HG03103 (cell line): ENCODE data around the gene ZNF573.

Experiments
- ATAC-seq: cut with Tn5 transposase; IDR thresholded peaks from one replicate; pipeline ENCODE4 v1.9.1; 2021; ENCODE audit warnings: low read depth; ENCODE audit not compliant: unreplicated experiment

ZNF573 gene

DNA sequence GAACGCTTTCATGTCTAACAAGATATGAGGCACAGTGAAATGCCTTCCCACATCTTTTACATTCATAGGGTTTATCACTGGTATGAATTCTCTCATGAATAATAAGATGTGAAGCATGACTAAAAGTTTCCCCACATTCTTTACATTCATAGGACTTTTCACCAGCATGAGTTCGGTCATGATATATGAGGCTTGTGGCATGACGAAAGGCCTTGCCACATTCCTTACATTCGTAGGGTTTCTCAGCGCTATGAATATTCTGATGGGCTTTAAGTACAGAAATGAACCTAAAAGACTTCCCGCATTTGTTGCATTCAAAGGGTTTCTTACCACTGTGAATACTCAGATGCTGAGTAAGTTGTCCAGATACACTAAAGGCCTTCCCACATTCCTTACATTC, 81.2 kb downstream of the ZNF573 start:
- no peak for ATAC-seq

DNA sequence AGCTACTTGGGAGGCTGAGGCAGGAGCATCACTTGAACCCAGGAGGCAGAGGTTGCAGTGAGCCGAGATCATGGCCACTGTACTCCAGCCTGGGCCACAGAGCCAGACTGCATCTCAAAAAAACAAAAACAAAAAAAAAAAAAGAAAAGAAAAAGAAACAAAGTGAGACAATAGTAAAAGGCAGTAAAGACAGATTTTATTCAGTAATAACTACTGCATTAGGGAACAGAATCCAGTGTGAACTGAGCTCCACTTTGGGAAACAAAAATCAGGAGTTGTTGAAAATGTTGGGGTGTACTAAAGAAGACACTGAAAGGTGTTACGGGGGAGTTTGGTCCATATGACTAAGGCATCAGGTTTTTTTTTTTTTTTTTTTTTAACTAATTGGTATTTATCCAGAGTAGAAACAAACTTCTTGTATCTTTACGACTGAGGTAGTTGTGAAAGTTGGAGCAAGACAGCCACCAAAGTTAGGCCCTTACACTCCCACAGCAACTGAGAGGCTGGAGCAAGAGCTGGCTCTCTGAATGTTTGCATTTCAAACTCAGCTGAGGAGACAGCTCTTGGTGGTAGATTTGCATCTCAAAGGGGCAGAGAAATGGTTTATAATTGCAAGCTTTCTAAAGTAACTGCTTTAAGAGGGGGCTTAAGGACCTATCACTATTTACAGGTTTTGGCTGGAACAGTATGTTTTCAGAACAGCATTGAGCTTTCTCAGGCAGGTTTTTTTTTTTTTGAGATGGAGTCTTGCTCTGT, 84.1 kb downstream of the ZNF573 start:
- no peak for ATAC-seq

DNA sequence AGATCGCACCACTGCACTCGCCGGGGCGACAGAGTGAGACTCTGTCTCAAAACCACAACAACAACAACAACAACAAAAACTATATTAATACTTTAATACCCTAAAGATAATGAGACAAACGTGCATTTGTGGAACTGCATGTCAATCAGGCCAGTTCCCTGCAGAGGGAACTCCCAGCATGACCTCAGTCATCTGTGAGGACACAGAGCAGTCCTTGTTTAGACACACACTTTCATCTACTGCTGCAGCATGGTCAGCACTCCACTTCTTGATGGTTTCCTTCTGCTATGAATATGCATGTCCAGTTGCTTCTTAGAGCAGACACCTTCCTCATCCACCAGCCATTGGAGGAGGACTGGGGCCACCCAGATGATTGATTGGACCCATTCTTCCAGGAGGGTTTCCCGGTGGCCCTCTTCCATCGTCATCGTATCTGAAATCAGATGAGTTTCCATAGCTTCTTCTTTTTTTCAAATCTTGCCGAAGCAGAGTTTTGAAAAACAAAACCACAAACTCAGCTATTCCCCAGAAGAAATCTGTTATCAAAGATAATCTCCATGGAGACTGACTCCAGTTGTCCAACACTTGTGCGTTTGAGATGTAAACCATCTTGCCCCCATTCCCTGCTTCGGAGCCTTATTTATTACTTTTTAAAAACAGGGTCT, 86.3 kb downstream of the ZNF573 start:
- no peak for ATAC-seq

DNA sequence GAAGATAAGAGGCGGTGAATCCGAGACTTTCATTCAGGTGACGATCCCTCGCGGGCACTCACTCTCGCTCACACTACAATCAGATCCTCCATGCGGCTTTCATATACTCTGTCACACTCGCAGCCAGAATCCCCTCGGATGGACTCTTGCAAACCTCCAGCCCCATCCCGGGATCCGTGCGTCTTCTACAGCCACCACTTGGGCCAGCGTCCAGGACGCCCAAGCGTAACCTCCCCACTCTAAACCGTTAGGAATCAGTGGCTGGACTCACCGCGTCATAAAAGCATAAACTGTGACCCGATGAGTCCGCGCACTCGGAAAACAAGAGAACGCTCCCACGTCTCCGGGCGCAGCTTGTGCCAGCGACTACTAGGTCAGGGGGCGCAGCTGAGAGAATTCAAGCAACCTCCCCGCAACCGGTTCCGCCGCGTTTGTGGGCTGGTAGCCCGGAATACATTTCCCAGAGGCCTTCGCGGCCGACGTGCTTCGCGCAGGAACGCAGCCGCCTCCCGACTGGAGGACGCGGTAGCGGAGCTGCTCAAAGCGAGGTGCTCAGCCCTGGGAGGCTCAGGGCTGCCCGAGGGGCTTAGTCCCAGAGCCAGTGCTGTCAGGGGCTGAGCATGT, 87.4 kb downstream of the ZNF573 start:
- ATAC-seq = no peak
